Smooth muscle cell (in vitro differentiated cells): Measurements from ENCODE around the gene CLASP1. TPM values are rescaled to one million over a fixed set of nuclear protein-coding genes. Genes with fewer than 3 reads are reported as not detected.
A peak's percentile ranks its signal among the peaks of the same experiment; 100 is the strongest.

Source experiments
- DNase-seq: peaks from one replicate; lab custom pipeline; 2025; ENCODE audit not compliant: unreplicated experiment; lab: John Stamatoyannopoulos, UW
- H2AFZ ChIP-seq: fragments of 200-600 bp; sonication (generic); 2 replicates; pipeline ENCODE4 v1.6.0; 2016; ENCODE audit warnings: antibody characterized with exemption, low read depth, mild to moderate bottlenecking
- H3F3A ChIP-seq: fragments of 200-600 bp; sonication (generic); 2 replicates; pipeline ENCODE4 v1.6.0; 2017; ENCODE audit warnings: antibody characterized with exemption, low read depth
- H3K27ac ChIP-seq: fragments of 200-600 bp; sonication (generic); 2 replicates; pipeline ENCODE4 v1.5.1; 2016; ENCODE audit warnings: low read depth, mild to moderate bottlenecking
- H3K27me3 ChIP-seq: fragments of 200-600 bp; sonication (generic); 2 replicates; pipeline ENCODE4 v1.6.1; 2016; ENCODE audit warnings: low read depth, mild to moderate bottlenecking
- H3K36me3 ChIP-seq: fragments of 200-600 bp; sonication (generic); 2 replicates; pipeline ENCODE4 v1.5.1; 2016; ENCODE audit warnings: low read depth
- H3K4me1 ChIP-seq: fragments of 200-600 bp; sonication (generic); 2 replicates; pipeline ENCODE4 v1.5.1; 2016; ENCODE audit warnings: low read depth
- H3K4me2 ChIP-seq: fragments of 200-600 bp; sonication (generic); 2 replicates; pipeline ENCODE4 v1.6.0; 2016; ENCODE audit warnings: mild to moderate bottlenecking
- H3K4me3 ChIP-seq: fragments of 200-600 bp; sonication (generic); 2 replicates; pipeline ENCODE4 v1.5.1; 2016; ENCODE audit warnings: mild to moderate bottlenecking
- H3K79me2 ChIP-seq: fragments of 200-600 bp; sonication (generic); 2 replicates; pipeline ENCODE4 v1.6.0; 2016; ENCODE audit warnings: low read depth, mild to moderate bottlenecking
- H3K9ac ChIP-seq: fragments of 200-600 bp; sonication (generic); 2 replicates; pipeline ENCODE4 v1.6.0; 2016; ENCODE audit warnings: low read depth
- H3K9me3 ChIP-seq: fragments of 200-600 bp; sonication (generic); replicated peaks from 2 replicates; pipeline ENCODE4 v1.5.1; 2016; ENCODE audit warnings: low read depth
- H4K20me1 ChIP-seq: fragments of 200-600 bp; sonication (generic); 2 replicates; pipeline ENCODE4 v1.6.0; 2016; ENCODE audit warnings: low read depth
- CTCF ChIP-seq: fragments of 200-600 bp; sonication (generic); IDR thresholded peaks from 2 replicates; pipeline ENCODE4 v1.5.1; 2017; ENCODE audit warnings: borderline replicate concordance, mild to moderate bottlenecking, antibody characterized with exemption; ENCODE audit not compliant: insufficient read depth, poor library complexity, severe bottlenecking
- WGBS: methylation state at CpG from one replicate; pipeline ENCODE4 v1.1.7; 2016; ENCODE audit warnings: low lambda C conversion rate; 5-methylcytosine and 5-hydroxymethylcytosine counted together
- polyA plus RNA-seq: library from polyadenylated mRNA; unstranded; fragments of >200 nt; fragmentation: Nextera tagmentation; extraction: Ambion mirVana; gene quantifications from 2 replicates; pipeline ENCODE4 v1.2.1, GENCODE V29; 2016
- total RNA-seq: library from RNA; depleted of rRNA; stranded (reverse); fragments of >200 nt; gene quantifications from 2 replicates; pipeline ENCODE4 v1.2.3, GENCODE V29; 2014

CLASP1 gene
- 33.8 and 54.8 TPM in 2 replicates for total RNA-seq
- 15.0 and 16.1 TPM in 2 replicates for polyA plus RNA-seq

GRCh38 chr2:121649149-121649595 lies at the start of gene CLASP1:
TSS of gene CLASP1 (minus strand) at chr2:121649462. CDS start at chr2:121605895, 43,567 bp downstream.
- H3K4me1 ChIP-seq = peaks cover 22% of the 10 kb centered on the region
- peaks cover 22% of the 10 kb centered on the region for H4K20me1 ChIP-seq
- H2AFZ ChIP-seq = peak within 1 kb of the TSS; percentile 96
- H3K79me2 ChIP-seq = peaks cover 57% of the 10 kb centered on the region
- peak within 1 kb of the TSS; percentile 93 for H3K9ac ChIP-seq
- peak; percentile 76 for DNase-seq
- no peaks in the 10 kb centered on the region for H3F3A ChIP-seq
- H3K4me3 ChIP-seq = peak within 1 kb of the TSS; percentile 85
- no peaks in the 10 kb centered on the region for H3K36me3 ChIP-seq
- 1% methylated on average over 34 of the region's 36 CpGs for WGBS
- H3K27me3 ChIP-seq = no peaks in the 10 kb centered on the region
- no peaks in the 10 kb centered on the region for H3K9me3 ChIP-seq
- H3K4me2 ChIP-seq = peak within 1 kb of the TSS; percentile 87
- H3K27ac ChIP-seq = peak within 1 kb of the TSS; percentile 94
- TF ChIP-seq CTCF = no peak

GRCh38 chr2:121698318-121698930 lies 49.2 kb upstream of the CLASP1 start:
- Histone ChIP-seq H3F3A (no peaks in the 10 kb centered on the region), H3K36me3 (no peaks in the 10 kb centered on the region), H3K4me2 (no peak overlapping the region), H3K4me1 (peaks cover 2% of the 10 kb centered on the region), H3K4me3 (no peak overlapping the region), H3K79me2 (no peaks in the 10 kb centered on the region), H3K27me3 (no peaks in the 10 kb centered on the region), H3K27ac (peak overlapping the region; percentile 81), H4K20me1 (no peaks in the 10 kb centered on the region), H3K9me3 (no peaks in the 10 kb centered on the region), H3K9ac (peak overlapping the region; percentile 48), H2AFZ (no peak overlapping the region)
- no peak for TF ChIP-seq CTCF
- 96% methylated on average over 11 of the region's 11 CpGs for WGBS
- DNase-seq = no peak

GRCh38 chr2:121697108-121697631 lies 47.9 kb upstream of the CLASP1 start:
- Histone ChIP-seq H3K27me3 (no peaks in the 10 kb centered on the region), H3K4me2 (no peak overlapping the region), H3K9me3 (no peaks in the 10 kb centered on the region), H3K4me3 (no peak overlapping the region), H3F3A (no peaks in the 10 kb centered on the region), H3K27ac (peak overlapping the region; percentile 37), H3K4me1 (peaks cover 2% of the 10 kb centered on the region), H3K36me3 (no peaks in the 10 kb centered on the region), H2AFZ (no peak overlapping the region), H4K20me1 (no peaks in the 10 kb centered on the region), H3K9ac (no peak overlapping the region), H3K79me2 (no peaks in the 10 kb centered on the region)
- WGBS = 46% methylated on average over 4 of the region's 4 CpGs
- DNase-seq = no peak
- no peak for TF ChIP-seq CTCF
